HG03457 (cell line): ENCODE data around the gene PLA1A.
A peak's percentile ranks its signal among the peaks of the same experiment; 100 is the strongest.
"Not testable (repeated sequence)": the region's sequence is repeated elsewhere in the genome, so short reads cannot be mapped to it uniquely, and the experiment has no call there.

Experiments
- ATAC-seq: cut with Tn5 transposase; IDR thresholded peaks from one replicate; pipeline ENCODE4 v1.9.1; 2021; ENCODE audit warnings: moderate number of reproducible peaks; ENCODE audit not compliant: unreplicated experiment

PLA1A gene

DNA sequence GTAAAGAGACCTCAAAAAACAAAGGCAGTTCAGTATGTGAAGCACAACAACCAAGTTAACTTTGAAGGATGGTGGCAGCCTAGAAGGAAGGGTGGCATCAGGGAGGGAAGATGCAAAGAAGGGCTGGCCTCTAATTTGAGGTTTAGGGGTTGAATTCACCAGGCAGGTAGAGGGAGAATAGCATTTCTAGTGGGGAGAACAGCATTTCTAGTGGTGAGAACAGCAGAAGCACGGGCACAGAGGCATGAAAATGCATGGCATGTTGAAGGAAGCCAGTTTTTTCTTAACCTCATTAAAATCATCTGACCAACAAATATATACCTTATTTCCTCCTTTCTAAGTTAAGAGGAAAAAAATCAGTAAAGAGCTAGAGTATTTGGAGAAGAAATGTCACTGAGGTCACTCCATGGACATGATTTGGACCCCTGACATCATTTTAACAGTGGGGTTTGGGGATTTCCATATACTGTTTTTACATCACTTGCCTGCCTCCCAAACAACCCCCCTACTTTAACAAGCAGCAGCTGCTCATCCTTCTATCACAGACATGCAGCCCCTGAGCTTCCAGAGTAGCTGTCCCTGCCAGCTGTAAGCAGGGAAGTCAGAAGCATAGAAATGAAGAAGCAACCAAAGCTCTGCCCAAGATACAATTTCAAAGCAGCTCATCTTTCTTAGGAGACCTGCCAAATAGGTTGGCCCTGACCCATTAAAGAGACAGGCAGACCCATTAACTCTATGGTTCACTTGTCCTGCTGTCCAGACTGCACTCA lies 65.1 kb downstream of the PLA1A start:
- ATAC-seq, result no peak

DNA sequence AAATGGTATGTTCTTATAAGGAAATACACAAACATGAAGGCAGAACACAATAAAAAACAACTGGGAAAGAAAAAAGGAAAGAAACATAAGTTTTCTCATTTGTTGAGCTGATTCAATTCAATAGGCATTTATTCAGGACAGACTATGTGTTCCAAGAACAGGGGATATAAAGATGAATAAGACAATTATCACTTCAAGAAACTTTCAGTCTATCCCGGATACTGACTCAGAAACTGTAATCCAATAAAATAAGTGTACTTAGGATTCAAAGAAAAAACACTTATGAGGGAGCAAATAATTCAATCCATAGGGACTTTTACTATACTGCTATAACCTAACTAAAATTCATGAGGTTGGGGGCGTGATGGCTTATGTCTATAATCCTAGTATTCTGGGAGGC lies 66.2 kb downstream of the PLA1A start:
- ATAC-seq, result no peak

DNA sequence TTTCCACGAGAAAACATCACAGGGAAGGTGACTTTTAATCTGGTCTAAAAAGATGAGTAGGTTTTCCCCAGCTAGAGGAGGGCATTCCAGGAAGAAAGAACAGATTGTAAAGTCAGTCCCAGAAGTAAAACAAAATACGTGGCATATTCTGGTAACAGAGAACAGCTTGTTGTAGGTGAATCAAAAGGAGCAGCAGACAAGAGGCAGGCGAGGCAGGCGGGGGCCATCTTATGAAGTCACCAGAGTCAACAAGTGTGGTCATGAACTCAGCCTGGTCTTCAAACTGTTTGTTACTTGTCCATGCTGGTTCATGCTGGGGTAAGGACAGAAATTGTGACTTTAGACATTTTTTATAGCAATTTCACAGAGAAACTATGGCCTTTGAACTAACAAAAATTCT lies 66.7 kb downstream of the PLA1A start:
- no peak for ATAC-seq

DNA sequence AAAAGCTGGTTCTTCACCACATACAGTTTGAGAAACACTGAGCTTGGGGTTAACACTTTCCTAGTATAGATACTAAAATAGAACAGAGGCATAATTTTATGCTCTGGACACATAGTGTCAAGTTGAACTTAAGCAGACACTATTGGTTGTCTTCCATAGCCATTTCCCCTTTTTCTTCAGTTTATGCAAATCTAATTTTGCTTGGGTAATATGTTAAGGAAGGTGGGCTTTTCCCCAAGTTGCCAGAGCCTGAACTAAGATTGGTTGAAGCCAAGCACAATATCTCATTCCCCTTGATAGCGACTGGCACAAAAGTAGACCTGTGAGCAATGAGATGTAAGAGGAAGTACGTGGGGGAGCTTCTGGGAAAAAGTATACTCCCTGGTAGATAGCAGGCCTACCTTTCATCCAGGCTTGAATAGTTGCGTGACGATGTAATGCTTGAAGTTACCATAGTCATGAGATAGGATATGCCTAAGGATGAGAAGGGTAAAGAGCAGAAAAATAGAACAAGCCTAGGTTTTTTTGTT lies 67.2 kb downstream of the PLA1A start:
- no peak for ATAC-seq

DNA sequence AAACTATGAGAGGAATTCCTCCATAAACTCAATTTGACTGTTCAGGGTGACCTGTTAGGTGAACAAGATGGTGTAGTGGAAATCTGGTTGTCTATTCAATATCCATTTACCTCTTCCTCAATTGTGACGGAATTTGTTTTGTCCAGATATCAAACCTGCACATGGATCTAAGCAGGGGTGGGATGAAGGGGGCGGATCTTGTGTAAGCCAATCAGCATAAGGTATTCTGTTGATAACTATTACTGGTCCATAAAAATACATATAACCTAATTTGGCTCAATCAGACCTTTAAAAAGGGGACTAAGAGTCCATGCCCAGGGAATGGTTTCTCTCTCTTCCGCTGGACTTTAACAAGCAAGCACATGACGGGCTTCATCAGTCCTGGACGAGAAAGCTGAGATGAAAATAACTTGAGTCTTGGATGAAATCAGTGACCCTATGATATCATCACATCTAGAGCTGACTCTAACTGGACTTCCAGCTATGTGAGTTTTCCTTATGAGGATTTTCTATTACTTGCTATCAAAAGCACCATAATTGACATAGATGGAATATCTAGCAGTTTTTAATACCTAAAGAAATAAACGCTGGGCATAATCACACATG lies 68.4 kb downstream of the PLA1A start:
- no peak for ATAC-seq

DNA sequence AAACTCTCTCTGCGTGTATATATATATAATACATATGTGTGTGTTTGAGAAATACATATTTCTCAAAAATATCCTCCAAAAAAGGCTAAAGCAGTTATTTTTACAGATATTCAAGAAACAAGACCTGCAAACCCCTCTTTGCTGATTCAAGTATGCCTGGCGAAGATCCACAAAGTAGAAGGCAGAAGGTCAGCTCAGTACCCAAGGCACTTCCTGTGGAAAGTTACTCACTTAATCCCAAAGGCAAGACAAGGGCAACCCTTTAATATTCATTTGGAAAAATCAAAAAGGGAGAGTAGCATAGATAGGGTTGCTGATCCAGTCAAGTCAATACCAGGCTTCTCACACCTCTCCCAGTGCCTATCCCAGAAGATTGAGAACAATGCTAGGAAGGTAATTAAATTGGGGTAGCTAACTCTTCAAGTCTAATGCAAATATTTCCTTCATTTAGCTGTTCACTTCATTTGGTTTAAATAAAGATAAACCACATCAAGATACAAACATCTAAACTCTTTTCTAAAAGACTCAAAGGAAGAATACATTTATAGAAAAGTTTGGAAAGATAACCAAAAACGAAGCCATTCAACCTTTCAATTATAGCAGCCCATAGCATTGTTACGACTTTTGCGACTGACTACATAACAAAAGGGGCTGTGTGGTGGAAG lies 72.4 kb downstream of the PLA1A start:
- no peak for ATAC-seq

DNA sequence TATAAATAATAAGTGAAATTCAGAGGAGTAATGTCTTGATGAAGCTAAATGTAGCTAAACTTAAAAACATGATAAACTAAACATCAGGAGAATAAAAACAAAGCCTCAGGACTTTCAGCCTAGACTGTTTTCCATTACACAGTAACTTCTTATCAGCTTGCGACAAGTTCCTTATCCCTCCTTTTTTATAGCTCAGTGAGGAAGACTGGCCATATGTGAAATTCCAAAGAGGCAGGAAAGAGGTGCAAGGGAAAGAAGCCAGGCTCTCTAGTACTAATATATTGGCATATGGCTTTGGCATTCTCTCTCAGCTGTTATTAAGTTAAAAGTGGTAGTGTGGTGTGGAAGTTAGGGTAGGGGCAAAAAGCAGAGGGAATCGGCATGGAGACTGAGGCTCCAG lies 75.1 kb downstream of the PLA1A start:
- no peak for ATAC-seq

DNA sequence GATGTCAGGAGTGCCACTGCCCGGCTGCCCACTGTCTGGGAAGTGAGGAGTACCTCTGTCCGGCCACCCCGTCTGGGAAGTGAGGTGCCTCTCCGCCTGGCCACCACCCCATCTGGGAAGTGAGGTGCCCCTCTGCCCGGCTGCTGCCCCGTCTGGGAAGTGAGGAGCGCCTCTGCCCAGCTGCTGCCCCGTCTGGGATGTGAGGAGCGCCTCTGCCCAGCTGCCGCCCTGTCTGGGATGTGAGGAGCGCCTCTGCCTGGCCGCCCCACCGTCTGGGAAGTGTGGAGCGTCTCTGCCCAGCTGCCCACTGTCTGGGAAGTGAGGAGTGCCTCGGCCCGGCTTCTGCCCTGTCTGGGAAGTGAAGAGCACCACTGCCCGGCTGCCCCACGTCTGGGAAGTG lies 76.2 kb downstream of the PLA1A start:
- ATAC-seq, result no peak

DNA sequence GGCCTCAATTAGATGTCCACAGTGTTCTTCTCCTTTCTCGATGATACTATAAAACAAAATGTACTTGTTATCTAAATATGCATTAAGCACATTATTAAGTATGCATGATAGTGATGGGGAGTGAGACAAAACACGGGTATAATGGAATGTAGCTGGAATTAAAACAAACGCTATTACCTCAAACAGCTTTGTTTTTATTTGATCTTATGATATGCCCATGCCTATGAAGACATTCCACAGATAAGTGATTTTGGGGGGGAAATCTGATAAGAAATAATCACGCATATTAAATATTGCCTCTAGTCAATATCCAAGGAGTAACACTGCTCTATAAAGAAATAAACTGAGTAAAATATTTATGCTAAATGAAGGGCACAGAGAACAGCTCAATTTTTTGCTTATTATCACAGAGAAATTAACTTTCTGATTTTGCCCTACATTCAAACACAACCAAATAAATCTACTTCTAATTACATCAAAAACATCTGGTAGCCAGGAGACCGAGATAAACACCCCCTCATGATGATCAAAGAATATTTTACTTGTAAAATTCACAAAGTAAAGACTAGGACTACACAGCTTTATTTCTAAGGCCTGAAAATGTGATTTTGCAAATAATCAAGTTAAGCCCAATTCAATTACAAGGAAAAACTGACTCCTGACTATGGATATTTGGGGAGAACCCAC lies 77.6 kb downstream of the PLA1A start:
- no peak for ATAC-seq

DNA sequence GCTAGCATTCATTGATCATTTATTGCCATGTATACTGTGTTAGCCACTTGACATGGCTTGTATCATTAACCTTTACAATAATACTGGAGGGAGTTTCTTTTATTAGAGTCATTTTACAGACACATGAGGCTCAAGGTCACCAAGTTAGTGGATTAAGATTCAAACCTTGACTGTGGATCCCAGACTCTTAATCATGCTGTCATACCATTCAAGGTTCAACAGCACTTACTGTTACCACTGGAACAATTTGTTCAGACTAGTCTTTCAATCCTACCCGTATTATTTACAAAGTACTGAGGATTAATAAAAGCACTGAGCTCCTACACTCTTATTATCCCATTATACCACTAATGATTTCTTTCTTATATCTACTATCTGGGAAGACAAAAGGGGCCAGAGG lies 78.3 kb downstream of the PLA1A start:
- ATAC-seq, result no peak

DNA sequence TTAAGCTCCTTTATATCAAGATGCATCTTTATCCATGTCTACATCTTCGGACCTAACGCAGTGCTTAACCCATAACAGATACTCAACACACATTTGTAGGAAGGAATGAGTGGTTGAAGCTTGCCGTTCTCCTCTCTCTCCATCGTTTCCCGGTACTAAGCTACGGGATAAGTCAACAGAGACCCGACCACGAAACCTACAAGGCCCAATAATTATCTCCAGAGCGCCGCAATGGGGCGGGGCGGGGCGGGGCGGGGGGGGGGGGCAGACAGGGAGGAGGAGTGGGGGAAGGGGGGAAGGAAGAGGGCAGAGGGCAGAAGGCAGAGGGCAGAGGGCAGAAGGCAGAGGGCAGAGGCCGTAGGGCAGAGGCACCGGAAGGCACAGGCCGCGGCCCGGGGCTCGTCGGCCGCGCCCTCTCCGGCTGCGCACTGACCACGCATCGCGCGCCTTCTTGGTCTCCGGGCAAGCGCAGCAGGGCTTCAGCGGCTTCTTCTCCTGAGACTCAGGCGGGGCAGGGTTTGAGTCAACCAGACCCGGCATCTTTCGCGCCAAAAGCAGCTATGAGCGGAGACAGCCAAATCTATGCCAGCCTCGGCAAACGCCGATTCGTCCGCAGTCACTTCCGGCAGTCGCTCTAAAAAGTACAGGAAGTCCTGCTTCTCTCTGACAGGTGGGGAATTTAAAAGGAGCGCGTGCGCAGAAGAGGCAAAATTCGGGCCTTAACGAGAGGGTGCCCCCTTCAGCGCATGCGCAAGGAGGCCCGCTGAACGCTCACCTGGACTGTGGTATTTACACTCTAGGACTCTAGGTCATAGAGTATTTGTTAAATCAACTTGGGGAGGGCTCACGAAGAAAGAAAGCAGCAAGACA lies 79.3 kb downstream of the PLA1A start, which contains the start of gene COX17:
Gene COX17, minus strand, starts transcription at position 636 of the 870 bp plus-strand sequence. Its CDS starts 96 bp downstream, at position 540.
- peak; percentile 82 for ATAC-seq

DNA sequence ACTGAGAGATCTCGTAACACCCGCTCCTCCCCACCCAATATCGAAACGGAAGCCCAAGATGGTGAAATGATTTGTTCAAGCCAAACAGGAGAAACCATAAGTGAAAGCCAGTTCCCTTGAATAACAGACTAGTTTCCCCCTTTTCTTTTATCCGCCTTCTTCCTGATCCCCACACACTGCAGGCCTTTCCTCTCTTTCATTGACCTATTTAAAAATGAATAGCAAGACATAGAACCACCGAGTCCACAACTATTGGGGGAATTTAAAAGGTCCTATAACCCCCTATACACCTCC lies 79.9 kb downstream of the PLA1A start:
- ATAC-seq, result no peak

DNA sequence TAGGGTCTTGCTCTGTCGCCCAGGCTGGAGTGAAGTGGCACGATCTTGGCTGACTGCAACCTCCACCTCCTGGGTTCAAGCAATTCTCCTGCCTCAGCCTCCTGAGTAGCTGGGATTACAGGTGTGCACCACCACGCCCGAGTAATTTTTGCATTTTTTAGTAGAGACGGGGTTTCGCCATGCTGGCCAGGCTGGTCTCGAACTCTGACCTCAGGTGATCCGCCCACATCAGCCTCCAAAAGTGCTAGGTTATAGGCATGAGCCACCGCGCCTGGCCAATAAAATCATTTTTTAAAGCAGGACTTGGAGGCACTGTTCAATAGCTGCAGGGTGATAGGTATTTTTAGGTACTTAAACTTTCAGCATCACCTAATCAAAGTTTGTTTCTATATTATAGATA lies 80.5 kb downstream of the PLA1A start:
- not testable (repeated sequence) for ATAC-seq
